Small intestine (tissue), 7 donors: ENCODE data around the gene AKT2. TPM values are rescaled to one million over a fixed set of nuclear protein-coding genes. Genes with fewer than 3 reads are reported as not detected.

ENCODE experiments used
- DNase-seq, 2 donors: peaks; one replicate each; pipeline versions ENCODE4 v3.0.0 to v3.0.0-alpha.2; 2013
- FAIRE-seq: peaks from 2 replicates; lab custom pipeline; 2012; peaks lifted over from hg19 to GRCh38; lab: Jason Lieb, UNC
- H3K27ac ChIP-seq, 3 donors: one replicate each; pipeline ENCODE4 v1.5.1; 2013; ENCODE audit warnings: low read length in 2 of 3, mild to moderate bottlenecking in 2 of 3, control low read depth in 1 of 3, inconsistent platforms in 1 of 3, low read depth in 1 of 3, moderate library complexity in 1 of 3
- H3K27me3 ChIP-seq, 3 donors: one replicate each; pipeline ENCODE4 v1.6.1; 2013; ENCODE audit warnings: low read length in 3 of 3, inconsistent platforms in 1 of 3; ENCODE audit not compliant: control insufficient read depth in 3 of 3, insufficient read depth in 3 of 3
- H3K36me3 ChIP-seq, 3 donors: one replicate each; pipeline ENCODE4 v1.6.1; 2013; ENCODE audit warnings: low read length in 3 of 3, inconsistent platforms in 1 of 3, low read depth in 1 of 3, mild to moderate bottlenecking in 1 of 3, moderate library complexity in 1 of 3; ENCODE audit not compliant: control insufficient read depth in 3 of 3, insufficient read depth in 2 of 3
- H3K4me1 ChIP-seq, 3 donors: one replicate each; pipeline ENCODE4 v1.6.1; 2013; ENCODE audit warnings: low read length in 2 of 3, inconsistent platforms in 1 of 3, low read depth in 1 of 3, mild to moderate bottlenecking in 1 of 3, moderate library complexity in 1 of 3; ENCODE audit not compliant: control insufficient read depth in 3 of 3, insufficient read depth in 2 of 3
- H3K4me3 ChIP-seq, 3 donors: one replicate each; pipeline ENCODE4 v1.5.1; 2013; ENCODE audit warnings: low read length in 3 of 3, control low read depth in 1 of 3, inconsistent platforms in 1 of 3, low read depth in 1 of 3, mild to moderate bottlenecking in 1 of 3, moderate library complexity in 1 of 3
- H3K9me3 ChIP-seq, 2 donors: one replicate each; pipeline ENCODE4 v1.6.1; 2013; ENCODE audit warnings: low read depth in 1 of 2, low read length in 1 of 2; ENCODE audit not compliant: control insufficient read depth in 2 of 2, insufficient read depth in 1 of 2
- WGBS, 3 donors: extraction: QIAGEN DNeasy Blood & Tissue Kit; methylation state at CpG; one replicate each; pipeline ENCODE4 v1.1.7; 2013; 5-methylcytosine and 5-hydroxymethylcytosine counted together
- polyA plus RNA-seq, 4 donors: library from polyadenylated mRNA; stranded (reverse) in 3 of 4; unstranded in 1 of 4; fragments of 200-250 nt in 3 of 4; fragments of 120-200 nt in 1 of 4; gene quantifications; one replicate each; pipeline versions ENCODE4 v1.2.1 to v1.2.3, GENCODE V29; 2013
- donor health status: healthy with polysubstance abuse.
- donor health status: control.
- donor health status: control.
- donor health status: Bipolar disorder and iron deficiency.
- donor health status: healthy.

AKT2 gene
- polyA plus RNA-seq, 4 donors: 19.2 to 97.2 (median 48.5) TPM

- H3K27ac ChIP-seq: no peak overlapping the region
- H3K4me3 ChIP-seq: no peak overlapping the region
- no peak for DNase-seq
- H3K4me1 ChIP-seq: peaks cover 3 to 24% (median 6%) of the 10 kb centered on the region in 3 donors
- no peak for FAIRE-seq
- 61 to 76% (median 70%) methylated on average over 28 of the region's 28 CpGs for WGBS, 3 donors
- no peaks in the 10 kb centered on the region for H3K27me3 ChIP-seq
- H3K36me3 ChIP-seq: peaks cover 0 to 62% (median 0%) of the 10 kb centered on the region in 3 donors
- H3K9me3 ChIP-seq: no peaks in the 10 kb centered on the region
Measured at GRCh38 chr19:40274585-40275544, 10.3 kb downstream of the AKT2 start.

GRCh38 chr19:40273469-40274360, 11.4 kb downstream of the AKT2 start:
- no peak for DNase-seq
- no peaks in the 10 kb centered on the region for H3K27me3 ChIP-seq
- FAIRE-seq: no peak
- H3K27ac ChIP-seq: no peak overlapping the region
- no peak overlapping the region for H3K4me3 ChIP-seq
- 44 to 62% (median 48%) methylated on average over 14 of the region's 14 CpGs for WGBS, 3 donors
- H3K36me3 ChIP-seq: peaks cover 0 to 63% (median 0%) of the 10 kb centered on the region in 3 donors
- H3K4me1 ChIP-seq: peaks cover 0 to 13% (median 2%) of the 10 kb centered on the region in 3 donors
- H3K9me3 ChIP-seq: no peaks in the 10 kb centered on the region

GRCh38 chr19:40272261-40272660, 12.9 kb downstream of the AKT2 start:
- DNase-seq: no peak
- peaks cover 0 to 63% (median 0%) of the 10 kb centered on the region in 3 donors for H3K36me3 ChIP-seq
- FAIRE-seq: no peak
- 93 to 96% (median 93%) methylated on average over 14 of the region's 14 CpGs for WGBS, 3 donors
- H3K27ac ChIP-seq: no peak overlapping the region
- peaks cover 0 to 2% (median 0%) of the 10 kb centered on the region in 3 donors for H3K4me1 ChIP-seq
- no peaks in the 10 kb centered on the region for H3K27me3 ChIP-seq
- H3K9me3 ChIP-seq: no peaks in the 10 kb centered on the region
- H3K4me3 ChIP-seq: no peak overlapping the region

GRCh38 chr19:40271706-40272105, 13.4 kb downstream of the AKT2 start:
- WGBS, 3 donors: 91 to 96% (median 93%) methylated on average over 4 of the region's 4 CpGs
- peaks cover 0 to 2% (median 0%) of the 10 kb centered on the region in 3 donors for H3K4me1 ChIP-seq
- no peaks in the 10 kb centered on the region for H3K27me3 ChIP-seq
- DNase-seq (no peak), FAIRE-seq (no peak)
- peaks cover 0 to 63% (median 0%) of the 10 kb centered on the region in 3 donors for H3K36me3 ChIP-seq
- H3K27ac ChIP-seq: no peak overlapping the region
- no peaks in the 10 kb centered on the region for H3K9me3 ChIP-seq
- no peak overlapping the region for H3K4me3 ChIP-seq

- WGBS, 3 donors: 83 to 89% (median 87%) methylated on average over 12 of the region's 12 CpGs
- no peaks in the 10 kb centered on the region for H3K9me3 ChIP-seq
- no peak overlapping the region for H3K27ac ChIP-seq
- H3K27me3 ChIP-seq: no peaks in the 10 kb centered on the region
- H3K36me3 ChIP-seq: peaks cover 0 to 66% (median 0%) of the 10 kb centered on the region in 3 donors
- no peak for DNase-seq
- H3K4me1 ChIP-seq: peaks cover 0 to 2% (median 0%) of the 10 kb centered on the region in 3 donors
- no peak for FAIRE-seq
- H3K4me3 ChIP-seq: no peak overlapping the region
Measured at GRCh38 chr19:40270362-40271089, 14.6 kb downstream of the AKT2 start.

- no peak for FAIRE-seq
- Histone ChIP-seq H3K4me3 (no peak overlapping the region), H3K36me3 (peaks cover 0 to 69% (median 6%) of the 10 kb centered on the region in 3 donors), H3K27ac (no peak overlapping the region), H3K27me3 (no peaks in the 10 kb centered on the region), H3K9me3 (no peaks in the 10 kb centered on the region), H3K4me1 (peaks cover 0 to 2% (median 0%) of the 10 kb centered on the region in 3 donors)
- no peak for DNase-seq
- 84 to 88% (median 85%) methylated on average over 11 of the region's 11 CpGs for WGBS, 3 donors
Measured at GRCh38 chr19:40269216-40269940, 15.8 kb downstream of the AKT2 start.

- WGBS, 3 donors: 85 to 93% (median 89%) methylated on average over 6 of the region's 6 CpGs
- DNase-seq: no peak
- H3K4me1 ChIP-seq: no peaks in the 10 kb centered on the region
- FAIRE-seq: no peak
- no peak overlapping the region for H3K27ac ChIP-seq
- H3K4me3 ChIP-seq: no peak overlapping the region
- no peaks in the 10 kb centered on the region for H3K27me3 ChIP-seq
- H3K36me3 ChIP-seq: peaks cover 4 to 78% (median 6%) of the 10 kb centered on the region in 3 donors
- H3K9me3 ChIP-seq: peaks cover 0 to 3% of the 10 kb centered on the region in 2 donors
Measured at GRCh38 chr19:40267601-40267997, 17.5 kb downstream of the AKT2 start.
